H1 (cell line): Measurements from ENCODE around the gene HMGXB3. TPM values are rescaled to one million over a fixed set of nuclear protein-coding genes. Genes with fewer than 3 reads are reported as not detected.

Experiments used
- CTCF ChIA-PET: fragments of 300-600 bp; sonication (Branson Sonifier 250); formaldehyde crosslinking; loops from one replicate; lab custom pipeline; 2021; ENCODE audit not compliant: partially characterized antibody; lab: Charles Lee
- POLR2A ChIA-PET: fragments of 300-600 bp; sonication (Branson Sonifier 250); formaldehyde crosslinking; loops from one replicate; lab custom pipeline; 2021; ENCODE audit warnings: inconsistent platforms; ENCODE audit not compliant: partially characterized antibody; lab: Charles Lee
- DNase-seq, 2 experiments: peaks; one replicate each; pipeline versions ENCODE4 v3.0.0 to v3.0.0-alpha.2; 2010 to 2022; ENCODE audit warnings: low spot score in 2 of 2, low read depth in 1 of 2, mixed read lengths in 1 of 2
- FAIRE-seq: peaks from 2 replicates; lab custom pipeline; 2011; peaks lifted over from hg19 to GRCh38; lab: Jason Lieb, UNC
- H2AFZ ChIP-seq: 2 replicates; pipeline ENCODE4 v1.8.1; 2012; ENCODE audit warnings: low read length, inconsistent platforms
- H2AK5ac ChIP-seq: 2 replicates; pipeline ENCODE4 v1.6.1; 2013; ENCODE audit warnings: low read depth, low read length
- H2BK120ac ChIP-seq: replicated peaks from 2 replicates; pipeline ENCODE3; 2013; ENCODE audit warnings: low read depth, low read length, inconsistent platforms
- H2BK12ac ChIP-seq: 2 replicates; pipeline ENCODE4 v1.6.1; 2013; ENCODE audit warnings: low read depth, low read length
- H2BK15ac ChIP-seq: 2 replicates; pipeline ENCODE4 v1.6.1; 2013; ENCODE audit warnings: low read length
- H2BK20ac ChIP-seq: 2 replicates; pipeline ENCODE4 v1.6.1; 2013; ENCODE audit warnings: low read length
- H2BK5ac ChIP-seq: 2 replicates; pipeline ENCODE4 v1.6.1; 2013; ENCODE audit warnings: low read depth, low read length
- H3K14ac ChIP-seq: 2 replicates; pipeline ENCODE4 v1.6.1; 2013; ENCODE audit warnings: inconsistent platforms; ENCODE audit not compliant: insufficient read length
- H3K18ac ChIP-seq: 2 replicates; pipeline ENCODE4 v1.6.1; 2013; ENCODE audit warnings: low read length; ENCODE audit errors: extremely low read depth
- H3K23ac ChIP-seq: 2 replicates; pipeline ENCODE4 v1.6.1; 2013; ENCODE audit warnings: inconsistent platforms; ENCODE audit not compliant: insufficient read length
- H3K23me2 ChIP-seq: 2 replicates; pipeline ENCODE4 v1.6.1; 2013; ENCODE audit warnings: low read depth, low read length
- H3K27ac ChIP-seq: 2 replicates; pipeline ENCODE4 v1.6.1; 2011; ENCODE audit warnings: low read depth, low read length, inconsistent platforms
- H3K27me3 ChIP-seq, 4 experiments: replicated peaks in 1 of 4; 1 replicate in 1 of 4; 2 replicates in 3 of 4; pipeline versions ENCODE4 v1.6.1 to v1.8.1; 2011 to 2013; ENCODE audit warnings: low read length in 3 of 4, mild to moderate bottlenecking in 3 of 4, inconsistent platforms in 2 of 4, mixed read lengths in 2 of 4, moderate library complexity in 1 of 4; ENCODE audit not compliant: control insufficient read depth in 3 of 4, insufficient read depth in 3 of 4; ENCODE audit errors: extremely low read depth in 1 of 4
- H3K36me3 ChIP-seq, 4 experiments: 2 replicates each; pipeline versions ENCODE4 v1.6.1 to v1.8.1; 2011 to 2013; ENCODE audit warnings: mild to moderate bottlenecking in 4 of 4, low read length in 3 of 4, moderate library complexity in 2 of 4, control low read depth in 1 of 4, inconsistent platforms in 1 of 4; ENCODE audit not compliant: insufficient read depth in 4 of 4, control insufficient read depth in 2 of 4
- H3K4ac ChIP-seq: replicated peaks from 2 replicates; pipeline ENCODE3; 2013; ENCODE audit warnings: low read length, low read depth, mixed read lengths, inconsistent platforms; ENCODE audit not compliant: insufficient read length
- H3K4me1 ChIP-seq, 4 experiments: replicated peaks in 1 of 4; 1 replicate in 1 of 4; 2 replicates in 3 of 4; pipeline versions ENCODE4 v1.6.1 to v1.8.1; 2011 to 2013; ENCODE audit warnings: low read length in 3 of 4, inconsistent platforms in 2 of 4, mixed read lengths in 1 of 4; ENCODE audit not compliant: insufficient read depth in 4 of 4, control insufficient read depth in 3 of 4
- H3K4me2 ChIP-seq, 2 experiments: 2 replicates each; pipeline versions ENCODE4 v1.6.1 to v1.8.1; 2011 to 2013; ENCODE audit warnings: low read depth in 2 of 2, low read length in 2 of 2, control low read depth in 1 of 2, inconsistent platforms in 1 of 2, mild to moderate bottlenecking in 1 of 2; ENCODE audit not compliant: insufficient read depth in 1 of 2
- H3K4me3 ChIP-seq, 4 experiments: fragments of 200-600, 300-600 bp in 1 of 4; sonication (generic), shearing (Covaris generic), sonication (Bioruptor Twin) in 1 of 4; 2 replicates each; pipeline versions ENCODE4 v1.5.1 to v1.8.1; 2011 to 2016; ENCODE audit warnings: low read length in 4 of 4, low read depth in 3 of 4, control low read depth in 2 of 4, inconsistent platforms in 2 of 4, mild to moderate bottlenecking in 2 of 4, mixed read lengths in 1 of 4, moderate library complexity in 1 of 4; ENCODE audit not compliant: insufficient read depth in 2 of 4; ENCODE audit errors: extremely low read depth in 1 of 4
- H3K56ac ChIP-seq: replicated peaks from 2 replicates; pipeline ENCODE3; 2013; ENCODE audit warnings: low read depth, mild to moderate bottlenecking, mixed read lengths, low read length, inconsistent platforms; ENCODE audit not compliant: insufficient read length
- H3K79me1 ChIP-seq: 2 replicates; pipeline ENCODE4 v1.6.1; 2013; ENCODE audit warnings: low read depth, low read length, control low read depth
- H3K79me2 ChIP-seq, 2 experiments: 2 replicates each; pipeline versions ENCODE4 v1.6.1 to v1.8.1; 2012 to 2013; ENCODE audit warnings: low read length in 2 of 2, mild to moderate bottlenecking in 2 of 2, inconsistent platforms in 1 of 2; ENCODE audit not compliant: insufficient read depth in 2 of 2, control insufficient read depth in 1 of 2
- H3K9ac ChIP-seq, 4 experiments: replicated peaks in 1 of 4; 1 replicate in 1 of 4; 2 replicates in 3 of 4; pipeline versions ENCODE4 v1.6.1 to v1.8.1; 2011 to 2013; ENCODE audit warnings: low read depth in 3 of 4, low read length in 3 of 4, control low read depth in 2 of 4, mild to moderate bottlenecking in 2 of 4, moderate library complexity in 2 of 4, inconsistent platforms in 1 of 4; ENCODE audit errors: extremely low read depth in 1 of 4
- H3K9me3 ChIP-seq, 2 experiments: 2 replicates each; pipeline versions ENCODE4 v1.6.1 to v1.8.1; 2012 to 2013; ENCODE audit warnings: mild to moderate bottlenecking in 2 of 2, moderate library complexity in 2 of 2, control low read depth in 1 of 2, inconsistent platforms in 1 of 2, low read depth in 1 of 2, low read length in 1 of 2, mixed read lengths in 1 of 2; ENCODE audit not compliant: insufficient read depth in 2 of 2
- H4K20me1 ChIP-seq, 2 experiments: replicated peaks in 1 of 2; 2 replicates each; pipeline versions ENCODE3 to v1.8.1; 2011 to 2013; ENCODE audit warnings: inconsistent platforms in 2 of 2, low read length in 2 of 2, mild to moderate bottlenecking in 1 of 2; ENCODE audit not compliant: insufficient read depth in 2 of 2, control insufficient read depth in 1 of 2
- H4K5ac ChIP-seq: 2 replicates; pipeline ENCODE4 v1.6.1; 2013; ENCODE audit warnings: low read length, low read depth, mixed read lengths, inconsistent platforms; ENCODE audit not compliant: insufficient read length
- H4K8ac ChIP-seq: 2 replicates; pipeline ENCODE4 v1.8.0; 2013; ENCODE audit warnings: mild to moderate bottlenecking, moderate library complexity, low read length, inconsistent platforms; ENCODE audit not compliant: insufficient read depth; ENCODE audit errors: extremely low read depth
- H4K91ac ChIP-seq: replicated peaks from 2 replicates; pipeline ENCODE3; 2013; ENCODE audit warnings: low read length, mixed read lengths, inconsistent platforms; ENCODE audit not compliant: insufficient read length
- SRF ChIP-seq: IDR thresholded peaks from 2 replicates; pipeline ENCODE4 v1.6.1; 2011; ENCODE audit warnings: mild to moderate bottlenecking, low read depth, low read length, moderate library complexity
- SUZ12 ChIP-seq: fragments of 200-600 bp; sonication (generic); IDR thresholded peaks from 2 replicates; pipeline ENCODE4 v1.6.1; 2012; ENCODE audit warnings: mild to moderate bottlenecking, inconsistent platforms, low read length, moderate library complexity, mixed read lengths
- WGBS, 2 experiments: shearing (Covaris generic) in 1 of 2; methylation state at CpG; one replicate each; pipeline versions ENCODE4 v1.1.6 to v1.1.7; 2013 to 2015; ENCODE audit warnings: low lambda C conversion rate in 2 of 2, mixed read lengths in 2 of 2, inconsistent platforms in 1 of 2, low coverage in 1 of 2, missing lambda C conversion rate in 1 of 2; ENCODE audit not compliant: insufficient replicate concordance in 2 of 2, insufficient coverage in 1 of 2, insufficient read length in 1 of 2; ENCODE audit errors: extremely low coverage in 1 of 2, missing lambda C conversion rate in 1 of 2; 5-methylcytosine and 5-hydroxymethylcytosine counted together
- polyA plus RNA-seq, 7 experiments: library from polyadenylated mRNA; depleted of rRNA in 3 of 7; stranded (reverse) in 5 of 7; unstranded in 2 of 7; fragments of >200 nt in 5 of 7; fragments of 200-250 nt in 2 of 7; gene quantifications; 1 replicate in 5 of 7; 2 replicates in 1 of 7; 4 replicates in 1 of 7; pipeline versions ENCODE4 v1.2.1 to v1.2.3, GENCODE V29; 2011 to 2013; ENCODE audit warnings: missing spikeins in 2 of 7, mixed read lengths in 2 of 7
- total RNA-seq: library from RNA; stranded (reverse); fragmentation: NEBNext Ultra II Directional; extraction: Animal tissue kit (Norgen Biotek cat#: 25700); gene quantifications from 2 replicates; pipeline ENCODE4 v1.2.1, GENCODE V29; 2021

Gene HMGXB3
- total and polyA plus RNA-seq, 2 of the 8 experiments (the other 6 are each of a cell fraction or from before 2014, with no cell fraction given), result 26.8 to 28.0 TPM

GRCh38 chr5:149963729-149964128, 36.8 kb upstream of the HMGXB3 start:
- POLR2A ChIA-PET, result no interaction called here
- TF ChIP-seq SUZ12, result no peak
- TF ChIP-seq SRF, result no peak

More at GRCh38 chr5:149963729-149964128, 36.8 kb upstream of the HMGXB3 start:
- CTCF ChIA-PET, result interaction anchor here (0.9 to 8.5 kb wide), 10 partner anchors 12 to 307 kb away, joined by 3 to 112 read pairs (median 13); partner anchors contain the start of gene PDE6A
- no peak overlapping the region for H3K4me2 ChIP-seq
- H3K27ac ChIP-seq, result no peak overlapping the region
- no peaks in the 10 kb centered on the region for H3K36me3 ChIP-seq
- no peaks in the 10 kb centered on the region for H3K79me2 ChIP-seq
- 100% methylated on average over 2 of the region's 3 CpGs; no CpG with 5 or more reads in 1 of the 2 experiments for WGBS, 2 experiments
- peaks cover 0 to 8% (median 5%) of the 10 kb centered on the region in 4 experiments; a peak in 4 of 7 replicates for H3K4me1 ChIP-seq
- H4K8ac ChIP-seq, result no peak overlapping the region
- H3K23ac ChIP-seq, result no peak overlapping the region
- H2AK5ac ChIP-seq, result no peak overlapping the region
- H3K14ac ChIP-seq, result no peak overlapping the region
- H2AFZ ChIP-seq, result no peak overlapping the region
- H2BK15ac ChIP-seq, result no peak overlapping the region
- no peak overlapping the region for H2BK12ac ChIP-seq
- H2BK20ac ChIP-seq, result no peak overlapping the region
- H2BK5ac ChIP-seq, result no peak overlapping the region
- no peaks in the 10 kb centered on the region for H3K9me3 ChIP-seq
- no peak overlapping the region for H3K56ac ChIP-seq
- FAIRE-seq, result no peak
- no peak overlapping the region for H3K18ac ChIP-seq
- H4K91ac ChIP-seq, result no peak overlapping the region
- H4K5ac ChIP-seq, result no peak overlapping the region
- peaks cover 0 to 2% of the 10 kb centered on the region in 2 experiments for H4K20me1 ChIP-seq
- no peak for DNase-seq
- no peak overlapping the region for H2BK120ac ChIP-seq
- H3K4me3 ChIP-seq, result no peak overlapping the region
- H3K27me3 ChIP-seq, result peaks cover 0 to 5% (median 1%) of the 10 kb centered on the region in 4 experiments; a peak in 3 of 7 replicates
- H3K79me1 ChIP-seq, result no peaks in the 10 kb centered on the region
- no peak overlapping the region for H3K4ac ChIP-seq
- H3K9ac ChIP-seq, result no peak overlapping the region
- H3K23me2 ChIP-seq, result peaks cover 9% of the 10 kb centered on the region
